Activated T-cell treated with anti-CD3 and anti-CD28 coated beads, Interleukin-2, amount 50 U/mL, for 48 hours (primary cell): ENCODE results near the gene FBXO33.

Experiments
- DNase-seq, 2 experiments: peaks; one replicate each; pipeline ENCODE4 v3.0.0-alpha.2; 2020

Gene FBXO33, protein sequence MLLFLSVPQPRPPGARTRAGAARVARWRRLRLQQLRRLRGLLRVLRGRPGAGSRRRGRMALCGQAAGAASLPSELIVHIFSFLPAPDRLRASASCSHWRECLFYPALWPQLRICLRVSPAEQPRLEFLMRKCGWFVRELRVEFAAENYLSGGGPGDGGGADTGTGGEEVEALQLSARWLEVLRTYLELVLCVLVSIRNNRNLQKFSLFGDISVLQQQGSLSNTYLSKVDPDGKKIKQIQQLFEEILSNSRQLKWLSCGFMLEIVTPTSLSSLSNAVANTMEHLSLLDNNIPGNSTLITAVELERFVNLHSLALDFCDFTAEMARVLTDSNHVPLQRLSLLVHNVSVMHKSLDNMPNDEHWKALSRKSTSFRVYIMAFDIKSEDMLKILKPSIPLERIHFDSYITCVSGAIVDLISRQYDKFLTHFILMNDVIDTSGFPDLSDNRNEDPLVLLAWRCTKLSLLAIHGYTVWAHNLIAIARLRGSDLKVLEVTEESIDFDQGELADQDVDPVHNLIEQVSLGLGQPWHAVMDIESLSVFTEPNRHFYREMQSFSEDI

DNA sequence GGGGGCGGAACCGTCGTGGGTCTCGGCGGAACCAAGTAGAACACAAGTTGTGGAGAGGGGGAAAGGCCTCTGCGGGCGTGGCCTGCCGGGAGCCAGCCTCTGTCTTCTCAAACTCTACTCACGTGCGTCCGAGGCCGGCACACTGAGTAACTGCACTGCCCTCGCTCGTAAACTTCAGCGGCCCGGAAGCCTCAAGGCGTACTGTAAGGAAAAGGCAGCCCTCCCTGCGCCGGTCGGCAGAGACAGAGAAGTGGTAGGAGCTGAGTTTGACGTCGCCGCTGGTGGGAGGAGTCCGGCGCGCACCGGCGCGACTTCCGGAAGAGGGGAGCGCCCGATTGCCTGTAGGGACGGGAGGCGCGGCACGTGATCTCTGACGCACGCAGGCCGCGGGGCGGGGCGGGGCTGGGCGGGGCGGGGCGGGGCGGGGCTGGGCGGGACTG lies at the start of gene FBXO33:
Gene FBXO33 (minus strand): TSS at position 255 of the 440 bp plus-strand sequence. CDS start 271 bp downstream, outside the sequence.
- peak; percentile 97 to 98 for DNase-seq

DNA sequence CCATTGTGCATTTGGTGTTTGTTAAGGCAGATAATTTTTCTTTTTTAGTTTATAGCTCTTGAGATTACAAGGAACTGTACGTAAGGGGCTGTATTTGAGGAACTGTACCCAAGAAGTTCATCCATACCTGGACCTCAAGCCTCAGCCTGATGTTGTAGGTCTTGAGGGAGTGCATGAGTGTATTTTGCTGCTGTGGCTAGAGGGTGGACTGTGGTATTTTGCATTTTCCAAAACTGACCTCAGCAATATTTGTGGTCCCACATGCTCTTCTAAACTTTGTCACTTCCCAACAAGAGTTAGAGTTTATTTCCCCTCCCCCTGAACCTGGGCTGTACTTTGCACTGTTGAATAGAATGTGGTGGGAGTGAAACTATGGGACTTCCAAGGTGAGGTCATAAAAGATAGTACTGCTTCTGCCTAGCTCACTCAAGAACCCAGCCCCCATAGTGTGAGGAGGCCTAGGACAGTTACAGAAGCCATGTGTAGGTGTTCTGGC lies 42.2 kb upstream of the FBXO33 start:
- no peak for DNase-seq

DNA sequence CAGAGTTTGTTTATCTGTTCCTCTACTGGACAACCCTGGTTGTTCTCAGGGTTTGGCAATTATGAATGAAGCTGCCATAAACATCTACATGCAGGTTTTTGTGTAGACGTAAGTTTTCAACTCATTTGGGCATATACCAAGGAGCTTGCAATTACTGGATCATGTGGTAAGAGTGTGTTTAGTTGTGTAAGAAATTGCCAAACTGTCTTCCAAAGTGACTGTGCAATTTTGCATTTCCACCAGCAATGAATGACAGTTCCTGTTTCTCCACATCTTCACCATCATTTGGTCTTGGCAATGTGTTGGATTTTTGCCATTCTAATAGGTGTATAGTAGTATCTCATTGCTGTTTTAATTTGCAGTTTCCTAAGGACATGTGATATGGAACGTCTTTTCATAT lies 39.8 kb upstream of the FBXO33 start:
- no peak for DNase-seq

DNA sequence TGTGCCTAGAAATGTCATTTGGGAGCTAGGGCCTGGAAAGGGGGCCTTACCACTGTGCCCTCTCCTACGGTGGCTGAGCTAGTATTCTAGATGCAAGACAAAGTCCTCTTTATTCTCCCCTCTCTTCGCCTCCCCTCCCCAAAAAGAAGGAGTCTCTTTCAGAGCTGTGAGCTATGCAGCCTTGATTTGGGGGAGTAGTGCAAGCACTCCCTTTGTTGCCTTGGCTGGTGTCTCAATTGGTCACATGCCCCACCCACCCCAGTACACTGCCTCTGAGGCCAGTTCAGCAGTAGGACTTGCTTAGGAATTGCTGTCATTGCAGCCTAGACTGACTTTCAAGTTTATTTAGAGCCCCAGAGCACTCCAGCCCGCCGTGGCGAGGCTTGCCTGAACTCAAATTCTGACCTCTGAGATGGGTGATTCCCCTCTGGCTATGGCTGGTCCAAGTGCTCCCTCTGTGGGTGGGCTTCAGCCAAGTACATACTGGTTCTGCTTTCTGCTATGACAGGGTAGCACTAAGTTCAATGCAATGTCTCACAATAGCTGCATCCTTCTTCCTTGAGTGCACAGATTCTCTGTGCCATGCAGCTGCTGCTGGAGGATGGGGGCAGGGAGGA lies 37.0 kb upstream of the FBXO33 start:
- DNase-seq: peak; percentile 53 to 65

DNA sequence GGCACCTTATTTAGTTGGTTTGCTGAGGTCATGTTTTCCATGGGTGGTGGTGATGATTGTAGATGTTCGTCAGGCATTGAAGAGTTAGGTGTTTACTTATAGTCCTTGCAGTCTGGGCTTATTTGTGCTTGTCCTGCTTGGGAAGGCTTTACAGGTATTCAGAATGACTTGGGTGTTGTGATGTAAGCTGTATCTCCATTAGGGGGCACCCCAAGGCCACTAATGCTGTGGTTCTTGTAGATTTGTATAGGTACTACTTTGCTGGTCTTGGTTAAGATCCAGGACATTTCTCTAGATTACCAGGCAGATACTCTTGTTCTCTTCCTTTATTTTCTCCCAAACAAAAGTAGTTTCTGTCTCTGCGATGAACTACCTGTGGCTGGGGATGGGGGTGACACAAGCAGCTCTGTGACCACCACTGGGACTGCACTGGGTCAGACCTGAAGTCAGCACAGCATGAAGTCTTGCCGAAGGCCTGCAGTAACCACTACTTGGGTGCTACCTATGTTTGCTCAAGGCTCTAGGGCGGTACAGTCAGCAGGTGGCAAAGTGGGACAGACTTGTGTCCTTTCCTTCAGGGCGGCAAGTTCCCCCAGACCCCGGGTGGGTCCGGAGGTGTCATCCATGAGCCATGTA lies 35.8 kb upstream of the FBXO33 start:
- DNase-seq: peak; percentile 39 to 43

DNA sequence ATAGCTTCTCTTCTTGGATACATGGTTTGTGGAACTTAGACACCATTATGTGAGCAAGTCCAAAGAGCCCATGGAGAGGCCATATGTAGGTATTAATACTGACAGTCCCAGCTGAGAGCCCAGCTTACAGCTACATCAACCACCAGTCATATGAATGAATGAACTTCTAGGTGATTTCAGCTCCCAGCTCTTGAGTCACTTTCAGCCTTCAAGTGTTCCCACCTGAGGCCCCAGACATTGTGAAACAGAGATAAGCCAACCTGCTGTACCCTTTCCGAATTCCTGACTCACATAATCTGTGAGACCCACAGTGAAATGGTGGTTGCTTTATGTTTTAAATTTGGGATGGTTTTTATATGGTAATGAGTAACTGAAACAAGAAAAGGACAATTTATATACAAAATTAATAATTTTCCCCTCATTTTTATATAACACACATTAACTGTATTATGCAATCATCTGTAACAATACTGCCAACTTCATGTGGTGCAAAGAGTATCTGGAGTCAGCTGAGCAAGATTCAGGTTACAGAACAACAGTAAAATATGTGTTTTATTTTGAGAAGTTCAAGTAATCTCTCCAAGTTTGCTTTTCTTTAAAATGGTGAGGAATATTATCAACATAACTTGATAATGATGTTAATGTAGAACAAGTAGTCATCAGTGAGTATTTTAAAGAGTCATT lies 27.7 kb upstream of the FBXO33 start:
- DNase-seq: no peak

DNA sequence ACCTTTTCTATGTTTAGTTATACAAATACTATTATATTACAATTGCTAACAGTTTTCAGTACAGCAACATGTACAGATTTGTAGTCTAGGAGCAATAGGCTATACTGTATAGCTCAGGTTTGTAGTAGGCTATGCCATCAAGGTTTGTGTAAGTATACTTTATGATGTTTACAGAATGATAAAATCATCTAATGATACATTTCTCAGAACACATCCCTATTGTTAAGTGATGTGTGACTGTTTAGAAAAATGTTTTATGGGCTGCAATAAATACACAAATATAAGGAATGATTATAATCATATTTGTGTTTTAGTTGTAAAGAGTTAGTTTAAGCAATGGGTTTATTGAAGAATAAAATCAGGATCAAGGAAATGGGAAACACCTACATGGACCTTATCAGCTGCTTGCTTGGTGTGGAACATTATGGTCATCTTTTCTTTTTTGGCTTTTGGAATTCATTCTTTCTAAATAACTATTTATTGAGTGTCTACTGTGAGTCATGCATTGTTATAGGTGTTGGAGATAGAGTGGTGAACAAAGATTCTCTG lies 24.5 kb upstream of the FBXO33 start:
- no peak for DNase-seq

DNA sequence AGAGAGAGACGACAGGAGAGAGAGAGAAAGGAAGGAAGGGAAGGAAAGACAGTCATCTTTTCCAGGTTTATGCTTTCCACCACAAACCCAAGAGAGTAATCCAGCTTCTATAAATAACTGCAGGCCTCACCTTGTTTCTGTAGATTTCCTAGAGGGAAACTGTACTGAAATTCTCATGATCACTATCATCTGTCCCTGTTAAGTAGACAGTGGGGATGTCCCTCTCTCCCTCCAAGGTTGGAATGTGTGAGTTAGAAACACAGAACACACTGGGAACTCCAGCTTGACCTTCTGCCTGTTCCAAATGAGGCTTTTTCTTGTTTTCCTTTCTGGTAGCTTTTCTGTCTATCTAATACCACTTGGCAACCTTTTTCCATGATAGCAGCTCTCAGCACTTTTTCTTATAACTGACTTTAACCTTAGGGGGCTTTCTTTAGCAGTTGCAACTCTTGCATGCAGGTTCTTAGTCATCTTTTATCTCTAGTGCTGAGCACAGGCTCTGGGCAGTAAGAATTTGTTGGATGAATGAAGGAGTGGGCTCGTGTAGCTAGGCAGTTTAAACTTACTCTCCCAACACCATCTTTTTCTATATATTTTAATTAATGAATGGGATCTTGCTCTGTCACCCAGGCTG lies 22.8 kb upstream of the FBXO33 start:
- no peak for DNase-seq

DNA sequence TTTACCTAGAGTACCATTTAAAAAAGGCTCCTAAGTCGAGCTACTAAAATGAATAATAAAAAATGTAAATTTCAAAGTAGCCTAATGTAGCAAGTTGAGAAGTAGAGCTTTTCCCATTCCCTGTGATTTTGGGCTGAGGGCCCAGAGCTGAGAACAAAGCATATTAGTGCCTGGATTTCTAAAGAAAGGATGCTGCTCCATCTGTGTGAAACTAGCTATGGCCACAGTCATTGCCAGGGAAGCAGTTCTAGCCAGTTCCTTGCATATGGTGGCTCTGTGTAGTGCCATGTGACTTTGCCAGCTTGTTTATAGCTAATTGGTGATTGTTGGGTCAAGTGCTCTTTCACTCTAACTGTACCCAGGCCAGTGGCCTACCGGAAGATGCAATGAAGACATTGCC lies 20.4 kb upstream of the FBXO33 start:
- DNase-seq: no peak

DNA sequence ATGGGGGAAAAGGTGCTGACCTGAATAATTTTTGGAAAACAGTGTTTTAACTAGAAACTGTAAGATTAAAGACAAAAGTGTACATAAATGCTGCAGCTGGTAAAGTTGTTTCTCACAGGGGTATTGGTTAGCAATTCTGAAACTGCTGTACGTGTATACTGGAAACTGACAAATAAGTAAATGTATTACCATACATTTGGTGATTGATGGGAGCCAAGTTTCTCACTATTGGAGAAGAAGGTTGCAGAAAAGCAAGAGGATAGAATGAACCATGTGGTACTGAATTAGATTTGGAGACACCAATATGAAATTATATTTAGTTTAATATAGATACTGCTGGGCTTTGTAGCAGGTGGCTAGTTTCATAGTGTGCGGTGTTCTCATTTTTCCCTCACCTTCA lies 19.6 kb upstream of the FBXO33 start:
- no peak for DNase-seq

DNA sequence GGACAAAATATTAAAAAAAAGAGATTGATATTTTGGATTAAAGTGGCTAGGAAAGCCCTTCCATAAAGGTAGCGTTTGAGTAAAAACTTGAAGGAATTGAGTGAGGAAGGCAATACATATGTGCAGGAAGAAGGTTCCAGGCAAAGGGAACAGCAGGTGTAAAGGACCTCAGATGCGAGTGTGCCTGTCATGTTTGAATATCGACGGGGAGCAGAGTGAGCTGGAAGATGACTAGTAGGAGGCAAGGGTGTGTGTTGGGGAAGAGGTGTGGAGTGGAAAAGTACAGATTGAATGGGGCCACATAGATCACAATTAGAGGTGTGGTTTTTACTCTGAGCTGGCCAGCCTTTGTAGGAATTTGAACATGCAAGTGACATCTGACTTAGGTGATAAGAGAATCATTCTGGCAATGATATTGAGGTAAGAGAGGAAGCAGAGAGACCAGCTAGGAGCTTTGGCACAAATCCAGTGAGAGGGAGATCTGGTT lies 15.0 kb upstream of the FBXO33 start:
- DNase-seq: no peak

DNA sequence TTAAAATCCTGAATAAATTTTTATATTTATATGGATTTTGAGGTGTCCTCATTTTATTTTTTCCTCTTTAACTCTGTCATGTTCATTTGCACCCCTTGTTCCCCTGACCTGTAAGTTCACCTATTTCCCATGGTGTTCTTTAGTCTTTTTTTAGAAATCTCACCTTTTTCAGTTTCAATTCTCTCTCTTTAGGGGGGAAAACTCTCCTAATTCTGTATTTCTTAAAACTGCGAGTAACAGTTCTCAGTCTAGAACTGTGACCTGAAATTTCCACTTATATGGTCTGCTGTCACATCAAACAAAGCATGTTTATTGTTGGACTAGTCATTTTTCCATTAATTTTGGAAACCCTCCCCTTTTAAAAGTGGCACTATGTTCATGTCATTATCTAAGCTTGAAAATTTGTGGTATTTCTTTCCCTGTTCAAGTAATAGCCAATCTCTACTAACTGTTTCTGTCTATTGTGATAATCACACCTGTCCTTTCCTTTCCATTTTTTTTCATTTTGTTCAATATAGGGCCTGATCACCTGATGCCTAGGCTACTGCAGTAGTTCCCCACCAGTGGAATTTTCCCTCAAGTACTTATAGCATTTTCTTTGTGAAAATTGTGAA lies 14.0 kb upstream of the FBXO33 start:
- DNase-seq: no peak

DNA sequence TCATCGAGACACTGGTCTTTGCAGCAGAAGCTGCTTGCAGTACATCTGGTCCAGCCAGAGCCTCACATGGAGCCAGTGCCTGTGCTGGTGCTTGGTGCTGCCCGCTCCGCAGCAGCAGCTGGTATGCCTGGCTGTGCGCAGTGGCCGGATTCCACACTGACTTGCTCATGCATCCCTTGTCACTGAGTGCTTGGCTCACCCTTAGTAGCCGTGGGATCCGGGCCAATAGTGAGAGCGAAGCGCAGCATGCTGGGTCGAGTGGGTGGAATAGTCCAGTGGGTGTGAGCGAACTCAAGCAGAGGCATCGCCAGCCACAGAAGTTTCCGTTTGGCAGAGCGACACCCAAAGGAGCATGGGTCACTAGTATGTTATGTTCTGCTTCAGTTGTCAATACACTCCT lies 10.1 kb upstream of the FBXO33 start:
- no peak for DNase-seq

DNA sequence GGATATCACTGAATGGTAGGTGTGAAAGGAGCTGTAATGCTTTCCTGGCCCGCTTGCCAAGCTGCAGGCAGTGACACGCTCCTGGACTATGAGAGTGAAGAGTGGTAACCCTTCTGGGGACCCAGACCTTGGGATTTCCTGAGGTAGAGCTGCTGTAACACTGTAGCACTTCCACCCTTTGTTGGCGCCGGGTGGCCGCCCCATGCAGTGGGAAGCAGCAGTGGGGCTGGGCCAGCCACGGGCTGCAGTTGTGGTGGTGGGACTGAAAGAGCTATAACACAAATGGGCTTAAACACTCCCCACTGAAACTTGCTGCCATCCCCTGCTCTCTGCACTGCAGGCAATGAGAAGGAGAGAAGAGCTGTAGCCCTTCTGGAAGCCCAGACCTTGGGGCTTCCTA lies 9.6 kb upstream of the FBXO33 start:
- no peak for DNase-seq

DNA sequence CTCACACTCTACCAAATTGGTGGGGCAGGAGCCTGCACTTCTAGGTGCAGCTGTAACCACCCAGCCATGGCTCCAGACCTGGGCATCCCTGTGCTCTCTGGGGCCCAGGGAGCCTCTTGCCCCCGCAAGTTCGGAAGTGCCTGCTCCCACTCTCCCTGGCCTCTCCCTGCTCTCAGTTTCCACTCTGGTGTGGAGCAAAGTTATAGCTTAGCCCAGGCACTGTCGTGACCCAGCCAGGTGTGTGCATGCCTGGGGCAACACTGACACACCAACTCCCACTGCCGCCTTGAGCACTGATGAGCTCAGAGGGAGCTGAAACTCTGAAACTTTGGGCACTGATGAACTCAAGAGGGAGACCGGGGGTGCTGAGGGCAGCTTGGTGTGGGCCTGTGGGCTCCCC lies 8.7 kb upstream of the FBXO33 start:
- DNase-seq: no peak

DNA sequence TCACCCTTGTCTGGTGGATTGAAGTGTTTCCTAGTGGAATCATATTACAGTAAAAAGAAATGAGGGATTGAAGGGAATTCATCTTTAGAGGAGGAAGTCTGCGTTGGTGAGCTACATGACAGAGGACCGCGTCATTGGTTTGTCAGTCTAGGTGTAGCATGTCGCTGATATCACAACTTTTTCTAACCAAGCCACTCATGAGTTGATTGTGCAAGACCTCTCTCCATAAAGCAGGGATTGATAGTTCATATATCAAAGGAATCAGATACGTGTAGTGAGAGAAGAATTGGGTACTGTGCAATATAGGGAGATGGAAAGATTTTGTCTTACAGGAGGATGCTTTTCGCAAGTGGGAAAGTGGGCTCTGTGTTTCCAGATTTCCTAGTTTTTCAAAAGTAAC lies 3.0 kb upstream of the FBXO33 start:
- DNase-seq: no peak

DNA sequence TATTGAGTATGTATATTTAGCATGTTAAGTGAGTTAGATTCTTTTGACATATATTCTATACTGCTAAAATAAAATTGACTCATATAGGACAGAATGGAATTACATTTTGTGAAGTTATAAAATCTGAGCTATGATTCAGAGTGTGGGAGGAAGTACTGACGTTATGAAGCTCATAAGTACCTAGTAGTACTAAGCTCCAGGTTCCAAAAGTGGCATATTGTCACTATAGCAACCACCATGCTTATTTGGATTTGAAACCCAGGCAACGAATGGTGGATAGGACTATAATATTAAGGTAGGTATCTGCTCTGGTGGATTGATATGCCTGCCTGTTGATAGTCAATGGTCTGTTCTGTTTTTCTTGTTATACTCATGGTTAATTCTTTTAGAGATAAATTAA lies 2.2 kb upstream of the FBXO33 start:
- no peak for DNase-seq

DNA sequence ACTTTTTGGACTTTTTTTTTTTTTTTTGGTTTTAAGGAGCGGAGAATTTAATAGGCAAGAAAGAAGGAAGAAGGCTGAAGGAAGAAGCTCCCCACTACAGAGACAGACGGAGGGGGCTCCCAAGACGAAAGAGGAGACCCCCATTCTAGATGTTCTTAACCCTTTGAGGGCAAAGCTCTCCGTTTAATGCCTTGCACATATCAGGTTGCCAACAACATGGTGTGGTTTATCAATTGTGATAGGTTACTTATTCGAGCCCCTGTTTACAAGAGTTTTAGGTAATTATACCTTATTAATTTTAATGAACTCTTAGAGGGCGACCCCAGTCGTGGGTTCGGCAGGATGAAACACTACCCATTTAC lies 1.2 kb upstream of the FBXO33 start:
- no peak for DNase-seq

DNA sequence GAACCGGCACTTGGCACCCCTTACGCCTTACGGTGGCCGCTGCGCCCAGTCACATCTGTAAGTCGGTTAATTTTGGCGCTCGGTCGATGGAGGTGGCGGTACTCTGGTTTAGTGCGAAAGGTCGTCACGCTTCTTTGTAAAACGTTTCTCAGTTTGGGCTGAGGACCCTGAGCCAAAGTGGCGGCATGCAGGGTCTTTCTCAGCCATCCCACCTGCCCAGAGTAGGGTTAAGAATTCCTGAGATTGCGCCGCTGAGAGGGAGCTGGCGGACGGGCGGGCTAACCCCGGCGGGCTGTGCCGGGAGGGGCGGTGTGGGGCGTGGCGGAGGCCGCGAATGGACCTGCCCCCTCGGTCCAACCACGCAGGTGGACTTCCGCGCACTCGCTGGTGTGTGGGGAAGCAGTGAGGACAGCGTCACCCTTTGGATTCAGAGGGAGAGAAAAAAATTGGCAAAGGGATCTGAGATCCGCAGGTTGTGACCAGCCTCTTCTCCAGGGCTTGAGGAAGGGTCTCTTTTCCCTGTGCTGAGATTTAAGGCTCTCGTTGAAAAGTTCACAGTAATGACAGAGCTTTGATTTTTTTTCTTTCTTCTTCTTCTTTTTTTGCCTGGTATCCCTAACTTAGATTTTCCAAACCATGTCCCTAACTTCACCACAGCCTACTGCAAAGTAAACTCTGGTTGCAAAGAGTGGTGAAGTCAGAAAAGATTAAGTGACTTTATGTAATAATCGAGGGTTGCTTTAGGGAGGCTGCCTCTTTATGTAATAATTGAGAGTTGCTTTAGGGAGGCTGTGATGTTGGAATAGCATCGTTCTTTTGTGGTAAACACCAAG lies 602 bp upstream of the FBXO33 start:
- peak in 1 of 2 experiments; percentile 85 for DNase-seq

DNA sequence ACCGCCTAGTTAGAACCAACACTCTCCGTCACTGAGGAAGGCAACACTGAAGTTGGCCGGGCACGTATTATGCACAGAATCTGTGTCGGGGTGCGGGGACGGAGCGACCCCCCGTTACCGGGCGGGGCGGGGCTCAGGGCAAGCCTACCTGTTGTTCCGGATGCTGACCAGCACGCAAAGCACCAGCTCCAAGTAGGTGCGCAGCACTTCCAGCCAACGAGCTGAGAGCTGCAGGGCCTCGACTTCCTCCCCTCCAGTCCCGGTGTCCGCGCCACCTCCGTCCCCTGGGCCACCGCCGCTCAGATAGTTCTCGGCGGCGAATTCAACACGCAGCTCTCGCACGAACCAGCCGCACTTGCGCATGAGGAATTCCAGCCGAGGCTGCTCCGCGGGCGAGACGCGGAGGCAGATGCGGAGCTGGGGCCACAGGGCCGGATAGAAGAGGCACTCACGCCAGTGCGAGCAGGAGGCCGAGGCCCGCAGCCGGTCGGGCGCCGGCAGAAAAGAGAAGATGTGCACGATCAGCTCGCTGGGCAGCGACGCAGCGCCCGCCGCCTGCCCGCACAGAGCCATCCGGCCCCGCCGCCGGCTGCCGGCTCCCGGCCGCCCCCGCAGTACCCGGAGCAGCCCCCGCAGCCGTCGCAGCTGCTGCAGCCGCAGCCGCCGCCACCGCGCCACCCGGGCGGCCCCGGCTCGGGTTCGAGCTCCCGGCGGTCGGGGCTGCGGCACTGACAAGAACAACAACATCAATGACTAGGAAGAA lies 636 bp downstream of the FBXO33 start:
- DNase-seq: peak; percentile 68 to 70
